Raji (cell line): Measurements from ENCODE around the gene PTPA.
A peak's percentile ranks its signal among the peaks of the same experiment; 100 is the strongest.

Source experiments
- POLR2A ChIP-seq: IDR thresholded peaks from 2 replicates; pipeline ENCODE4 v1.6.1; 2011; ENCODE audit warnings: low read depth, low read length, control low read depth; ENCODE audit not compliant: insufficient read depth

Gene PTPA

GRCh38 chr9:129077236-129077635, 34.0 kb upstream of the PTPA start:
- TF ChIP-seq POLR2A = no peak

- no peak for TF ChIP-seq POLR2A
These were observed 32.3 kb upstream of the PTPA start for GRCh38 chr9:129078691-129079503.

- no peak for TF ChIP-seq POLR2A
These were observed 31.4 kb upstream of the PTPA start for GRCh38 chr9:129079829-129080228.

GRCh38 chr9:129080298-129080600, 31.0 kb upstream of the PTPA start:
- TF ChIP-seq POLR2A = no peak

- TF ChIP-seq POLR2A = peak; percentile 84
These were observed 30.4 kb upstream of the PTPA start, which contains the start of gene DOLPP1 for GRCh38 chr9:129080601-129081387. DOLPP1 (plus strand) TSS chr9:129081111; CDS start chr9:129081132, 21 bp downstream.

GRCh38 chr9:129081388-129081904, 29.8 kb upstream of the PTPA start:
- no peak for TF ChIP-seq POLR2A

GRCh38 chr9:129084087-129084486, 27.1 kb upstream of the PTPA start:
- no peak for TF ChIP-seq POLR2A

- no peak for TF ChIP-seq POLR2A
These were observed 22.0 kb upstream of the PTPA start for GRCh38 chr9:129089246-129089645.

- no peak for TF ChIP-seq POLR2A
These were observed 17.4 kb upstream of the PTPA start for GRCh38 chr9:129093602-129094386.

- no peak for TF ChIP-seq POLR2A
These were observed 16.6 kb upstream of the PTPA start for GRCh38 chr9:129094387-129095169.

- TF ChIP-seq POLR2A = no peak
These were observed 16.0 kb upstream of the PTPA start for GRCh38 chr9:129095170-129095667.

GRCh38 chr9:129095908-129096307, 15.3 kb upstream of the PTPA start:
- TF ChIP-seq POLR2A = no peak

- TF ChIP-seq POLR2A = no peak
These were observed 13.4 kb upstream of the PTPA start for GRCh38 chr9:129097671-129098306.

GRCh38 chr9:129098328-129098727, 12.9 kb upstream of the PTPA start:
- TF ChIP-seq POLR2A = no peak
